ENCODE measurements around the gene CABP2. TPM values are rescaled to one million over a fixed set of nuclear protein-coding genes. Genes with fewer than 3 reads are reported as not detected.
"Not testable (repeated sequence)": the region's sequence is repeated elsewhere in the genome, so short reads cannot be mapped to it uniquely, and the experiment has no call there.

Gene CABP2
- total and polyA plus RNA-seq, 12 donors, result not detected

GRCh38 chr11:67482275-67482826 lies 40.9 kb downstream of the CABP2 start:
- H3K4me1 ChIP-seq, result peaks cover 8 to 48% (median 23%) of the 10 kb centered on the region in 9 donors
- DNase-seq, result peak in 1 of 2 donors; percentile 3
- H3K9me3 ChIP-seq, result no peaks in the 10 kb centered on the region
- peak overlapping the region; percentile 67 to 93 (median 84) for H3K27ac ChIP-seq
- H3K4me3 ChIP-seq, result peak overlapping the region; percentile 4 to 66 (median 55)
- intact Hi-C loops (cut with DNase I), result loop anchor here in 2 of 10 donors (2.0 to 5.0 kb wide), 2 partner anchors 24 to 80 kb away; partner anchors contain the start of genes PPP1CA (in 1 of the 2) and TBC1D10C (in 1 of the 2)
- WGBS, 2 donors, result 51 to 53% methylated on average over 19 of the region's 19 CpGs
- peaks cover 0 to 12% (median 0%) of the 10 kb centered on the region in 9 donors for H3K36me3 ChIP-seq
- TF ChIP-seq CTCF (IDR thresholded peaks at IDR 0.05), result no peak
- H3K27me3 ChIP-seq, result peaks cover 0 to 6% (median 0%) of the 10 kb centered on the region in 7 donors
- ATAC-seq, result peak in 5 of 8 donors; percentile 6 to 30 (median 19)

- H3K27me3 ChIP-seq; H3K4me1 ChIP-seq; DNase-seq; H3K36me3 ChIP-seq; intact Hi-C loops (cut with DNase I); ATAC-seq; H3K4me3 ChIP-seq; H3K9me3 ChIP-seq; H3K27ac ChIP-seq: not testable (repeated sequence)
- WGBS, 2 donors, result 84 to 87% methylated on average over 12 to 14 of the region's 16 CpGs
Measured at GRCh38 chr11:67477344-67478050, 45.7 kb downstream of the CABP2 start.

GRCh38 chr11:67476692-67477091 lies 46.6 kb downstream of the CABP2 start:
- ATAC-seq, result not testable (repeated sequence)

GRCh38 chr11:67472882-67473281 lies 50.4 kb downstream of the CABP2 start:
- ATAC-seq (no peak), DNase-seq (no peak)
- TF ChIP-seq CTCF (IDR thresholded peaks at IDR 0.05), result no peak
- H3K4me3 ChIP-seq, result no peak overlapping the region
- no peak overlapping the region for H3K27ac ChIP-seq
- no peaks in the 10 kb centered on the region for H3K9me3 ChIP-seq
- H3K27me3 ChIP-seq, result no peaks in the 10 kb centered on the region
- 77 to 81% methylated on average over 7 of the region's 7 CpGs for WGBS, 2 donors
- H3K4me1 ChIP-seq, result peaks cover 3 to 17% (median 13%) of the 10 kb centered on the region in 9 donors
- intact Hi-C loops (cut with DNase I), result no loop called here
- H3K36me3 ChIP-seq, result no peaks in the 10 kb centered on the region

More at GRCh38 chr11:67476692-67477091, 46.6 kb downstream of the CABP2 start:
- H3K27ac ChIP-seq; intact Hi-C loops (cut with DNase I); H3K36me3 ChIP-seq; DNase-seq; H3K9me3 ChIP-seq; H3K4me3 ChIP-seq; H3K27me3 ChIP-seq; H3K4me1 ChIP-seq: not testable (repeated sequence)
- 76 to 79% methylated on average over 10 of the region's 10 CpGs for WGBS, 2 donors

- WGBS, 2 donors, result 87 to 88% methylated on average over 8 of the region's 8 CpGs
- Histone ChIP-seq H3K4me1 (peaks cover 3 to 36% (median 18%) of the 10 kb centered on the region in 9 donors), H3K27ac (peak overlapping the region in 1 of 10 donors; percentile 89), H3K9me3 (no peaks in the 10 kb centered on the region), H3K27me3 (no peaks in the 10 kb centered on the region), H3K4me3 (no peak overlapping the region), H3K36me3 (peaks cover 0 to 6% (median 0%) of the 10 kb centered on the region in 9 donors)
- intact Hi-C loops (cut with DNase I), result no loop called here
- ATAC-seq, result no peak
- DNase-seq, result no peak
- no peak for TF ChIP-seq CTCF (IDR thresholded peaks at IDR 0.05)
Measured at GRCh38 chr11:67470337-67471002, 52.8 kb downstream of the CABP2 start.
